ENCODE data around the gene INPP5E. TPM values are rescaled to one million over a fixed set of nuclear protein-coding genes. Genes with fewer than 3 reads are reported as not detected.

Gene INPP5E
- total RNA-seq, 2 donors from 2014 or later: 11.9 to 12.5 TPM

- peaks cover 1 to 2% of the 10 kb centered on the region in 2 donors for H3K4me1 ChIP-seq (ENCODE audit: control insufficient read depth in 1 of 2, low read depth in 2 of 2)
- ATAC-seq (ENCODE audit: insufficient number of reproducible peaks, low FRiP score, low read depth): no peak
- no peaks in the 10 kb centered on the region for H3K9me3 ChIP-seq
- no peak overlapping the region for H3K4me3 ChIP-seq
- DNase-seq (ENCODE audit: low spot score): no peak
- no peak for TF ChIP-seq CTCF (IDR thresholded peaks at IDR 0.05)
- H3K27me3 ChIP-seq (replicated peaks; ENCODE audit: insufficient read depth): no peaks in the 10 kb centered on the region
- H3K36me3 ChIP-seq: peaks cover 57% of the 10 kb centered on the region
- no peak overlapping the region for H3K27ac ChIP-seq
These were observed 46.1 kb downstream of the INPP5E start for GRCh38 chr9:136393531-136393930.

- H3K9me3 ChIP-seq: no peaks in the 10 kb centered on the region
- no peaks in the 10 kb centered on the region for H3K27me3 ChIP-seq (replicated peaks; ENCODE audit: insufficient read depth)
- TF ChIP-seq CTCF (IDR thresholded peaks at IDR 0.05): no peak
- no peak overlapping the region for H3K27ac ChIP-seq
- H3K36me3 ChIP-seq: peaks cover 60% of the 10 kb centered on the region
- H3K4me1 ChIP-seq (ENCODE audit: control insufficient read depth in 1 of 2, low read depth in 2 of 2): no peaks in the 10 kb centered on the region
- H3K4me3 ChIP-seq: no peak overlapping the region
- ATAC-seq (ENCODE audit: insufficient number of reproducible peaks, low FRiP score, low read depth) (no peak), DNase-seq (ENCODE audit: low spot score) (no peak)
These were observed 46.9 kb downstream of the INPP5E start for GRCh38 chr9:136392538-136393449.

- TF ChIP-seq CTCF (IDR thresholded peaks at IDR 0.05): no peak
- no peak for ATAC-seq (ENCODE audit: insufficient number of reproducible peaks, low FRiP score, low read depth)
- Histone ChIP-seq H3K4me3 (no peak overlapping the region), H3K4me1 (ENCODE audit: control insufficient read depth in 1 of 2, low read depth in 2 of 2) (no peaks in the 10 kb centered on the region), H3K27ac (no peak overlapping the region), H3K27me3 (replicated peaks; ENCODE audit: insufficient read depth) (no peaks in the 10 kb centered on the region), H3K9me3 (no peaks in the 10 kb centered on the region), H3K36me3 (peaks cover 64% of the 10 kb centered on the region)
- no peak for DNase-seq (ENCODE audit: low spot score)
These were observed 47.7 kb downstream of the INPP5E start for GRCh38 chr9:136391737-136392537.

GRCh38 chr9:136389396-136389795 is 50.2 kb downstream of the INPP5E start:
- Histone ChIP-seq H3K27me3 (replicated peaks; ENCODE audit: insufficient read depth) (no peaks in the 10 kb centered on the region), H3K27ac (no peak overlapping the region), H3K36me3 (peaks cover 42% of the 10 kb centered on the region), H3K4me3 (no peak overlapping the region), H3K4me1 (ENCODE audit: control insufficient read depth in 1 of 2, low read depth in 2 of 2) (no peaks in the 10 kb centered on the region), H3K9me3 (no peaks in the 10 kb centered on the region)
- no peak for ATAC-seq (ENCODE audit: insufficient number of reproducible peaks, low FRiP score, low read depth)
- DNase-seq (ENCODE audit: low spot score): no peak
- no peak for TF ChIP-seq CTCF (IDR thresholded peaks at IDR 0.05)

- H3K36me3 ChIP-seq: peaks cover 38% of the 10 kb centered on the region
- H3K9me3 ChIP-seq: no peaks in the 10 kb centered on the region
- no peaks in the 10 kb centered on the region for H3K27me3 ChIP-seq (replicated peaks; ENCODE audit: insufficient read depth)
- ATAC-seq (ENCODE audit: insufficient number of reproducible peaks, low FRiP score, low read depth) (no peak), DNase-seq (ENCODE audit: low spot score) (no peak)
- H3K4me3 ChIP-seq: no peak overlapping the region
- no peaks in the 10 kb centered on the region for H3K4me1 ChIP-seq (ENCODE audit: control insufficient read depth in 1 of 2, low read depth in 2 of 2)
- H3K27ac ChIP-seq: no peak overlapping the region
- TF ChIP-seq CTCF (IDR thresholded peaks at IDR 0.05): no peak
These were observed 52.4 kb downstream of the INPP5E start for GRCh38 chr9:136387217-136387616.
